ENCODE results near the gene AIFM1.

DNA sequence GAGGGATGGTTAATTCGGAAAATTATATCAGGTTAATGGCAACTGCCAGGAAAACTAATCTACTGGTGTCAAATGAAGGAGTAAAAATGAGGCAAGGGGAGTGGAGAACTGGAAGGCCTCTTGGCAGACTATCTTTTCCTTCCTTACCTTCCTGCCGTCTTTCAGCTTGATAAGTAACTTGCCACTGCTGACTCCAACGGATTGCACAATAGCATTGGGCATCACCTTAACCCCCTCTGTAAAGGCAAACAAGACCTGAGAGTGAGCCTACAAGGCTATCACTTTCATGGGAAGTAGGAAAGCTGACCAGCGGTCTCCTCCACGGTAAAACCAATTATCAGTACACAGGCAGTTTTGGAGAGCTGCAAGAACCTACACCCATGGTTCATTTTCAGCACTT is 29.1 kb downstream of the AIFM1 start:
- TF ChIP-seq CTCF (IDR thresholded peaks at IDR 0.05; ENCODE audit: low read length) (no peak), EZH2 (optimal IDR thresholded peaks at IDR 0.05; ENCODE audit: low read depth, low read length) (no peak), EZH2phosphoT487 (IDR thresholded peaks at IDR 0.05; ENCODE audit: low read length) (no peak)

Measured in MM.1S (cell line).